ENCODE results near the gene RPS6KA5.

RPS6KA5 gene

DNA sequence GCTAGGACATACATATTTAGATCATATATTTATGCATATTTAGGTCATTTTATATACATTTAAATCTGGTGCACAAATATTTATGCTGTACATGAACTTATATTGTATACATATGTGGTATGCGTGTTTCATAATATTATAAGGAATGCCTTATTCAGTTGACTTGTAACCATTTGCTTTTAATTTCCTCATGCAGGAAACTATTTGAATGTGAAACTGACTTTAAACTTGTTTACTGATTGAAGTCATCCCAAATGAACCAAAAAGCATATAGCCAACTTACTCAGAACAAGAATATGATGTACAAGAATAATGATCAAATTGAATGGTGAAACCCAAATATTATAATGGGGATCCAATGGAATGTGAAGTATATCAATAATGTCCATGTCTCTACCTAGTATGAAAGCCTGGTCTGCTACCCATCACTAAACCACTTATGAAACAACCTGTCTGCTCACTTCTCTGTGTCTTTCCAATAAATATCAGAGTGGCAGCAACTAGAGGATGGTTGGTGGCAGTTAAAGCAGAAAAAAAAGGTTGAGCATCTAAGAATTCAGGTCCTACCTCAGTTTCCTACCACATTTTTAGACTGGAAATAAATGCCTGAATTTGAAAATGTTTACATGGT lies 38.3 kb downstream of the RPS6KA5 start:
- DNase-seq: no peak

DNA sequence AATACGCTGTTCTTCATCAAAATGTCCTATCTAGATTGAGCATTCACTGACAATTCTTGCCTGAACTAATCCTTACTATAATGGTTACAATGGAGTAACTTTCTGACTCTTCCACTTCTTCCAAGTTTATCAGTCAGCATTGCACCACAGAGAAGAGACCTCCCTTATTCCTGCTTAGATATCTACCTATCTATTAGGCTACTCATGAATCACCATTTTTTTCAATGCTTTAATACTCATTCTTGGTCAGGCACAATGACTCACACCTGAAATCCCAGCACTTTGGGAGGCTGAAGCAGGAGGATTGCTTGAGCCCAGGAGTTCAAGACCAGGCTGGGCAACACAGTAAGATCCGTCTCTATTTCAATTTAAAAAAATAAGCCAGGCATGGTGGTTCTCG lies 39.3 kb downstream of the RPS6KA5 start:
- no peak for DNase-seq

DNA sequence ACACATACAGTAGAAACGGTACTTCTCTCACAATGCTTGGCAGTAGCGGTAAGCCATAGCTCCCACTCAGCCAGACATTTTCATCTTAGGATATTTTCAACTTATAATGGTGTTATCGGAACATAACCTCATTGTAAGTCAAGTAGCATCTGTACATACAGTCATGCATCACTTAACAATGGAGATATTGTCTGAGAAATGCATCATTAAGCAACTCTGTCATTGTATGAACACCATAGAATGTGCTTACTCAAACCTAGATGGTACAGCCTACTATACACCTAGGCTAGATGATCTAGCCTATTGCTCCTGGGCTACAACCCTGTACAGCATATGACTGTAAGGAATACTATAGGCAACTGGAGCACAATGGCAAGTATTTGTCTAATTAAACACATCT lies 40.8 kb downstream of the RPS6KA5 start:
- DNase-seq: no peak

GRCh38 chr14:91018481-91018880 lies 42.0 kb downstream of the RPS6KA5 start:
- DNase-seq: no peak

DNA sequence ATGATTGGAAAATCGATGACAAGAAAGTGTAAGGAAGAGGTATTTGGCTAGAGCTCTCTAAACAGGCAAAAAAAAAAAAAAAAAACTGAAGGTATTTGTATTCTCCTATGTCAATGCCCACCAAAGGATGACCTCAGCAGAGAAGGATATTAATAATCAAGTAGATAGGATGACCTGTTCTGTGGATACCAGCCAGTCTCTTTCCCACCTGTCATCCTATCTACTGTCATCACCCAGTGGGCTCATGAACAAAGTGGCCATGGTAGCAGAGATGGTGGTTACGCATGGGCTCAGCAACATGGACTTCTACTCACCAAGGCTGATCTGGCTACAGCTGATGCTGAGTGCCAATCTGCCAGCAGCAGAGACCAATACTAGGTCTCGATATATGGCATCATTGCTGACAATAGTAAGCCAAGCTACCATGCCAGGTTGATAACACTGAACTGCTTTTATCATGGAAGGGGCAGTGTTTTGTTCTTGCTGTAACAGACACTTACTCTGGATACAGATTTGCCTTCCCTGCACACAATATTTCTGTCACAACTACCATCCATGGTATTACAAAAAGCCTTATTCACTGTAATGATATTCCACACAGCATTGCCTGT lies 43.5 kb downstream of the RPS6KA5 start:
- DNase-seq: no peak

GRCh38 chr14:91015435-91015834 lies 45.0 kb downstream of the RPS6KA5 start:
- DNase-seq: no peak

DNA sequence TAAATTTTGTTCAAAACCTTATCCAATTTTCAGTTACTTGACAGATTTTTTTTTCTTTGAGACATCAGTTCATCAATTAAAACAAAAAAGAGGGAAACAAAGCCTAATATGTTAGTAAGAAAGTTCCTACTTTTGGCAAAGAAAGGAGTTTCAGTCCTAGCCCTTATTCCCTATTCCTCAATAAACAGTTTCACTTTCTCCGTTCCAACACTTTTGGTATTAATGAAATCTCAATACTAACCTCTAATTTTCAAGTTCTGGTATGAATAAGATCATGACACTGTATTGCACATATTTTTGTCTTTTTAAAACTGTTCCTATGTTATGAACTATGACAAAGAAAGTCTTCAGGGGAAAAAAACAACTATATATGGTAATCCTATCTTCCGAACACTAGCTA lies 48.4 kb downstream of the RPS6KA5 start:
- DNase-seq: no peak

DNA sequence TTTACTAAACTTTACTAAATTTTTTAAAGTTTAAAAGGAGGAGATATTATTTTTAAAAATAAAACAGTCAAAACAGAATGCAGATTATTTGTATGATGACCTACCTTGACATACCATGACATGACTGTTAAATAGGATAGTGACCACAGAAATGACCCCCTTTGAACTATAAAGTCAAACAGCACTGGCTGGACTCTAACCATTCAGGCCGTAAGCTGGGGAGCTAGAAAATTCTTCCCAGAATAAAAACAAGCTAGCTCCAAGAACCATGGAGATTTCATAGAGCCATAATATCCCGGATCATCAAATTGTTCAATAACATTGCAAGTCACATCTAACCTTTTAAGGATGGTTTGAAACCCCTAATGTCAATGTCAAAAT lies 50.3 kb downstream of the RPS6KA5 start:
- DNase-seq: no peak

DNA sequence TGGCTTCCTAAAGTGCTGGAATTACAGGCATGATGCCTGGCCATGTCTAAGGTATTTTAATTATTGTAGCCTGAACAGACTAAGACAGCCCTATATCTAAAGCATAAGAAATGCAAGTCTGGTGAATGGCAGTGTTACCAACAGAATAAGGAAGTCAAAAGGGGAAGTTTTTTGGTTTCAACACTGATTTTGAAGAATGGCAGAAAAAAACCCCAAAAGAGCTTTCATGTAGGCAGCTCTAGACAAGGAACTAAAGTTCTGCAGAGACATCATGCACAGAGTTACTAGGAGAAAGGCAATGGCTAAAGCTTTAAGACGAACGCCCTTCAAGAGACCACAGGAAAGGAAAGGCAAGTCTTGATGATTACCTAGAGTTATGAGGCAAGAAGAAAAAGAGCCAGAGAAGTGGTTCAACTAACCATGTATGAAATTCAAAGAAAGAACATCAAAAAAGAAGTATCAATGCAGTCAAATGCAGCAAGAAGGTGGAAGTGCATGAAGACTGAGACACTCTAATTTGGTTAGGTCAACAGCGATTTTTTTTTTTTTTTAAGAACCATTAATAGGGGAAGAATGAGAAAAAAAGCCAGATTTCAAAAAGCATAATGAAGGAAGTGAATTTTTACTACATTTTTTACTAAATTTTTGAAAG lies 50.8 kb downstream of the RPS6KA5 start:
- DNase-seq: no peak

- no peak for DNase-seq
Observed at GRCh38 chr14:91008759-91009409, 51.6 kb downstream of the RPS6KA5 start.

DNA sequence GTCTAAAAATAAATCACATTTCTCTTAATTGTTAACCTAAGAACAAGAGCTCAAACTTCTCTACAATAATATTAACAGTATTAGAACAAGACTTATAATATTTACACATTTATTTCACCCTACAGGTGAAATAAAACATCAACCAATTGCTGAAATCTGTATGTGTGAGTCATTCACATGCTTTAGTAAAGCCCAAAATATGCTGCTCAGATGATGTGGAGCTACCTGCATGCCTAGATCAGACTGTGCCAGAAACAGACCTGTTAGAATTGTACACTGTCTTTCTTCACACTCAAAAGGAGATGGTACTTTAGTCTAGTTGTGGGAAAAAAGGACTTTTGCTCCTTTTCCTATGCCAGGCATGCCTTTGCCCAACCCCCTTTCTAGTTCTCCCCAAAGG lies 54.7 kb downstream of the RPS6KA5 start:
- no peak for DNase-seq

GRCh38 chr14:91004987-91005386 lies 55.5 kb downstream of the RPS6KA5 start:
- no peak for DNase-seq

GRCh38 chr14:90999299-90999698 lies 61.1 kb downstream of the RPS6KA5 start:
- no peak for DNase-seq

DNA sequence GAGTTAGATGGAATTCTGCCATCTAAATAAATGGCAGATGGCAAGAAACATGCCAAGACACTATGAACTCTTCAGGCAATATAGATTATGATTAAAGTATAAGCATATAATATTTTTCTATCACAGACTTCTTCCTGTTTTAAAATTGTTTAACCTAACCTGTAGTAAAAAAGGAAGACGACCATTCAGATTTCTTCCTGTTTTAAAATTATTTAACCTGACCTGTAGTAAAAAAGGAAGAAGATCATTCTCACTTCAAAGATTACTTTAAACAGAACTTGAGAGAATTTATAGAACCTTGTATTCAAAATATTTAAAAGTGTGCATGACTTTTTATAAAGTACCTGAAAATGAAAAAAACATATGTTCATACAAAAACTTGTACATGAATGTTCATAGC lies 63.5 kb downstream of the RPS6KA5 start:
- DNase-seq: no peak

DNA sequence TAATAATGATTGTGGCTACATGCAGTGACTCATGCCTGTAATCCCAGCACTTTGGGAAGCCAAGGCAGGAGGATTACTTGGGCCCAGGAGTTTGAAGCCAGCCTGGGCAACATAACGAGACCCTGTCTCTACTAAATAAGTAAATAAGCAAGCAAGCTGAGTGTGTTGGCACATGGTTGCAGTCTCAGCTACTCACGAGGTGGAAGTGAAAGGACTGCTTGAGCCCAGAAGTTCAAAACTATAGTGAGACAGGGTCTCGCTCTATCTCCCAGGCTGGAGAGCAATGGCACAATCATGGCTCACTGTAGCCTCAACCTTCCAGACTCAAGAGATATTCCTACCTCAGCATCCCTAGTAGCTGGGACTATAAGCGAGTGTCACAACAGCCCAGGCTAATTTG lies 64.7 kb downstream of the RPS6KA5 start:
- no peak for DNase-seq

DNA sequence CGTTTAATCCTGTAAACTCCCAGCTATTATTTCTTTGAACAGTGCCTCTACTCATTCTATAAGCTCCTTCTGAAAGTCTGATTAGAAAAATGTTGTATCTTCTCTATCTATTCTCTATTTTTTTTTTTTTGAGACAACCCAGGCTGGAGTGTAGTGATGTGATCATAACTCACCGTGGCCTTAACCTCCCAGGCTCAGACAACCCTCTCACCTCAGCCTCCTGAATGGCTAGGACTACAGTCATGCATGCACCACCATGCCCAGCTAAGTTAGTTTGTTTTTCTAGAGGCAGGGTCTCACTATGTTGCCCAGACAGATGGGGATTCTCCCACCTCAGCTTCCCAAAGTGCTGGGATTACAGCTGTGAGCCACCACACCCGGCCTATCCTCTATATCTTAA lies 66.6 kb downstream of the RPS6KA5 start:
- no peak for DNase-seq

DNA sequence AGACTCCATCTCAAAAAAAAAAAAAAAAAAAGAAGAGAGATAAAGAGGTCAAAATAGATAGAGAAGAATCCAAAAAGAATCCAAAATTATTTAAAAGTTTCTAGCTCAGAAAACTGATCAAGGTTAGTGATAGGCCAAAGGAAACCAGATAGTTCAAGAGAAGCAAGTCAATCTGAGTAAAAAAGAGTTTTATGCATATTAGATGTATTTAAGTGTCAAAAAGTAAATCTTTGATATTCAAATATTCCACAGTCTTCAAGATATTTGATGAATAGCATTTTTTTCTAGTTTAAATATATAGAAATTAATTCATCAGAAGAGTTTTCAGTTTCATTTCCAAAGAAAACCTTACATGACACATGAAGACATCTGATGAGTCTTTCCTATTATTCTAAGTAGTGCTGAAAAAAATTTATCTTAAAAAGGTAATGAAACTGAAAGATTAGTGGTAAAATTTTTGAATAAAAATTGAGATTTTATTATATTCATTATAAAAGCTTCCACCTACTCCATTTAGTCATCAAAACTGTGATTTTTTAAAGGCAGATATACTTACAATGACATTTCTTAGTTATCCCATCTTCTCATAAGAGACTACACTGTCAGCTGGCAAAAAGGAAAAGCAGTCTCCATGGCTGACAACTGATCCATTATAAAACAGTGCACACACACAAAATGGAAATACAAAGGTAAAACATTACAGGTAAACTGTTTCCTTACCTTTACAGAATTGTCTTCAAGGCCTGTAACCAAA lies 68.6 kb downstream of the RPS6KA5 start:
- no peak for DNase-seq

GRCh38 chr14:90990141-90990540 lies 70.3 kb downstream of the RPS6KA5 start:
- no peak for DNase-seq

- no peak for DNase-seq
Observed at GRCh38 chr14:90987140-90987539, 73.3 kb downstream of the RPS6KA5 start.

GRCh38 chr14:90986510-90986909 lies 73.9 kb downstream of the RPS6KA5 start:
- no peak for DNase-seq

DNA sequence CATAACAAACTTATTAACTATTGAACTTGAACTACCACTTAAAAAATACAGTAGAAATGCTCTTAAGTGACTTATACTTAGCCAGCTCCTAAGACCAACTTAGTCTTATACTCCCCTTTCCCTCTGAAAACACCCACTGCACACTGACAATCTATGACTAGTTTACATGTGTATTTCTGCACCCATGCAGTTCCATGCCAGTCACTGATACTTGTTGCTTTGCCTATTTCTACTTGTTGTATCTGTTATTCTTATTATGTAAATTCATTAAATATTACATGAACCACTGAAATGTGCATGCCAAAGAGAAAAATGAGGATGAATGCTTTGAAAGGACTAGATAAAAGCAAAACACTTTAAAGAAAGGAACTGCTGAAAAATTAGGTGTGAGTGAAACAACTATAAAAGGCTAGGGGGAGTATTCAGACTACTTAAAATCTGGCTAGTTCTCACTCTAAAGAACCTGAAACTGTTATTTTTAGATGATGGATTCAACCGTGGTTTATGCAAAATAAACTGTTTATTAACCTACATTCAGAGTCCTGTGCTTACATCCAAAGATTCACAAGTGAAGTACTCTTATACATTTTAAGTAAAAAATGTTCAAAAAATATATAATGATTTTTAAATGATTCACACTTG lies 74.7 kb downstream of the RPS6KA5 start:
- DNase-seq: no peak

- DNase-seq: no peak
Observed at GRCh38 chr14:90983560-90983959, 76.9 kb downstream of the RPS6KA5 start.

DNA sequence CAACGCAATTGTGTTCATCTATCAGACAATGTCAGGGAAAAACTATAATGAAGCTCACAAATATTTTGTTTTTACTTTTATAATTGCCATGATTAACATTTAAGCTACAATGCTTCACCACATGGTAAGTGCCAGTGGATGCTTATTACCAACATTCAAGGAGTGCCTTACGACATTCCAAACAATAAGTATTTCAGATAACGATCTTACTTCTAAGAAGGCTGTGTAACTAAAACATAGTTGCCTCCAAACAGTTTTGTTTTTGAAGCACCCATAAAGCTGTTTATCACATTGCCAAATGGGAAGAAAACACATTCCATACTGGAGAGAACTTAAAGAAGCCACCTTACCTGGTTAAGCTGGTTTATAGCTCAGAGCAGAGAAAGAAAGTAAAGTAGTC lies 78.8 kb downstream of the RPS6KA5 start:
- no peak for DNase-seq

Measured in fibroblast of upper back skin (primary cell).